HL-60/S4 treated with retinoic acid at 250 ng/mL for 4 days and 3 days (cell line): ENCODE results near the gene PNMA8A.
"Not testable (repeated sequence)": the region's sequence is repeated elsewhere in the genome, so short reads cannot be mapped to it uniquely, and the experiment has no call there.

Experiments
- in situ Hi-C: fragments of 300-500 bp; cut with MboI; formaldehyde crosslinking; loops from 2 replicates; pipeline ENCODE4 v1.7.0; 2022; ENCODE audit warnings: low sequenced_read_pairs

PNMA8A gene

GRCh38 chr19:46471116-46471733 is at the start of gene PNMA8A:
TSS of gene PNMA8A (minus strand) at chr19:46471563. CDS start at chr19:46471035, 528 bp downstream.
- in situ Hi-C loops, result no loop called here

- in situ Hi-C loops, result no loop called here
Measured at GRCh38 chr19:46520616-46521015, 49.3 kb upstream of the PNMA8A start.

- in situ Hi-C loops, result no loop called here
Measured at GRCh38 chr19:46517471-46517870, 46.1 kb upstream of the PNMA8A start.

- in situ Hi-C loops, result no loop called here
Measured at GRCh38 chr19:46515879-46516350, 44.6 kb upstream of the PNMA8A start.

GRCh38 chr19:46515290-46515609 is 43.9 kb upstream of the PNMA8A start:
- in situ Hi-C loops, result no loop called here

GRCh38 chr19:46514589-46515289 is 43.4 kb upstream of the PNMA8A start:
- in situ Hi-C loops, result no loop called here

GRCh38 chr19:46513461-46514236 is 42.3 kb upstream of the PNMA8A start:
- in situ Hi-C loops, result no loop called here

- in situ Hi-C loops, result no loop called here
Measured at GRCh38 chr19:46511237-46511636, 39.9 kb upstream of the PNMA8A start.

GRCh38 chr19:46508206-46508605 is 36.8 kb upstream of the PNMA8A start:
- in situ Hi-C loops, result loop anchor here (10.0 kb wide), 1 partner anchor 103 kb away; no protein-coding TSS in a partner anchor

GRCh38 chr19:46503848-46504453 is 32.6 kb upstream of the PNMA8A start:
- in situ Hi-C loops, result loop anchor here (10.0 kb wide), 1 partner anchor 99 kb away; no protein-coding TSS in a partner anchor

GRCh38 chr19:46502891-46503290 is 31.5 kb upstream of the PNMA8A start:
- in situ Hi-C loops, result loop anchor here (10.0 kb wide), 1 partner anchor 98 kb away; no protein-coding TSS in a partner anchor

GRCh38 chr19:46499692-46500091 is 28.3 kb upstream of the PNMA8A start:
- in situ Hi-C loops, result loop anchor here (10.0 kb wide), 1 partner anchor 95 kb away; no protein-coding TSS in a partner anchor

- in situ Hi-C loops, result no loop called here
Measured at GRCh38 chr19:46497773-46498172, 26.4 kb upstream of the PNMA8A start.

- in situ Hi-C loops, result not testable (repeated sequence)
Measured at GRCh38 chr19:46496886-46497285, 25.5 kb upstream of the PNMA8A start.

- in situ Hi-C loops, result no loop called here
Measured at GRCh38 chr19:46496304-46496703, 24.9 kb upstream of the PNMA8A start.

GRCh38 chr19:46495786-46496099 is 24.4 kb upstream of the PNMA8A start, which contains the start of gene PNMA8B:
TSS of gene PNMA8B (minus strand) at chr19:46495867. CDS start at chr19:46495465, 402 bp downstream.
- in situ Hi-C loops, result no loop called here

GRCh38 chr19:46494941-46495785 is 23.8 kb upstream of the PNMA8A start:
- in situ Hi-C loops, result no loop called here

GRCh38 chr19:46494146-46494940 is 23.0 kb upstream of the PNMA8A start:
- in situ Hi-C loops, result no loop called here
